Measurements from ENCODE around the gene DCBLD2.

Gene DCBLD2

DNA sequence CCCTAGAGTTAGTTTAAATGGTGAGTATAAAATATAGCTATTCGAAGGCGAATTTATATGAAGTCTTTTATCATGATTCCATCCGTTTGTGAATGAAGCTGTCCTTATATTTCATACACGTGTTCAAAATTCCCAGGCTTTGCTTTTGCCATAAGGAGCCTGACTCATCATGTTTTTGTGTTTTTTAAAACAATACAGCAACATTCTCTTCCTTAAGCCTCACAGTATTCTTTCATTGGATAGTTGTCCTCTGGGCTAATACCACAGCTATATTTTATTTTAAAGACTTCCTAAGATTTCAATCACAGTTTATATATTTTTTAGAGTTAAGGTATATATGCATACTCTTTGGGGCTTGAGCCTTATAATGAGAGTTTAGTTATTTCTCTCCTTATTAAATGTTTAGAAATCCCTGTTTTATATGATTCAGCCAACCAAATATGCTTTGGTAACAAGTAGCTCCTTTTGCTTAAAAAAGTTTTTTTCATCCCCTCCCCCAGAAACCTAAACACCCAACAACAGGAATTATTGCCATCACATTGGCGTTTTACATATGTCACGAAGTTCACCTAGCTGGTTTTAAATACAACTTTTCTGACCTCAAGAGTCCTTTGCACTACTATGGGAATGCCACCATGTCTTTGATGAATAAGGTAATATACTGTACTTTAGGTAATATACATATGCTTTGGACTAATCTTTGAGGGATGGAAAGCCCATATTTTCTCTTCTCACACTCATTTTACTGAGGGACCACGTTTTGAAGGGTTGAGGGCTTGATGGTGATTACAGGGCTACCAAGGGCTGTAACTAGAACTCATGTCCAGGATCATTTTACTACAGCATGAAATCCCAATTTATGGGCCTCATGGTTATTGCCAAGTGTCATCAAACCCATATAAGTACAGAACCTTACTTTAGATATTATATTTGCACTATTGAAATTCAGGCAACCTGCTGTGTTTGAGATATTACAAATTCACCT lies 109.9 kb downstream of the DCBLD2 start:
- no peak for DNase-seq

DNA sequence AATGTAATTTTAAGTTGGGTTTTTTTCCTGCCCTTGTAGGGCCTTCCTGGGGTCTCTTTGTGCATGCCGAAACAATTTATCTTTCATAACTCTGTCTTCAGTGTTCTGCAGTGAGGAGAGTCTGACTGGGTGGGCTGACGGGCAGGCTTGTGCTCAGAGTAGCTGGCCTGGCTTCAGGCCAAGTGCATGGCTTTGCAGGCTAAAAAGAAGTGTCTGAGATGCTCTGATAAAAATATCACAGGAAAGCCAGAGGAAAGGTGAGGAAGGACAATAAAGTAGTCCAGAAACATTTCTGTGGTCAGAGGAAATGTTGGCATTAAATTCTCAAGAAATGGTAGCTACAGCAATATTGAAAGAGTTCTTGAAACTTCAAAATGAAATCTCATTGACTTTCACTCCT lies 112.8 kb downstream of the DCBLD2 start:
- no peak for DNase-seq

DNA sequence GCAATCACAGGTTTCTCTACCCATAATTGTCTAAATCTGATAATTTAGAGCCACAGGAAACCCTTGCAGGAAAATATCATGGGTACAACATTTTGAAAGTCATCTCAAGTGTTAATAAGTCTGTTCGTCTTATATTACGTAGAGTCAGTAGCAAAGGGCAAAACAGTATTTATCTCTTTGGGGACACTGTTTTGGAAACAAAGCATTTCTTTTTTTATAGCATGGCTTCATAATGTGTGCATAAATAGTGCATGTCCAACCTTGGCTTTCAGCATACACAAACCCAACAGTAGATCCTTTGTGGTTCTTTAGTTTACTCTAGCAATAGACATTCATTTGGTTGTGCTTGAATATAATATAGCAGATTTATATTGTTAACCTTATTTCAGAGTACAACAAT lies 114.3 kb downstream of the DCBLD2 start:
- no peak for DNase-seq

DNA sequence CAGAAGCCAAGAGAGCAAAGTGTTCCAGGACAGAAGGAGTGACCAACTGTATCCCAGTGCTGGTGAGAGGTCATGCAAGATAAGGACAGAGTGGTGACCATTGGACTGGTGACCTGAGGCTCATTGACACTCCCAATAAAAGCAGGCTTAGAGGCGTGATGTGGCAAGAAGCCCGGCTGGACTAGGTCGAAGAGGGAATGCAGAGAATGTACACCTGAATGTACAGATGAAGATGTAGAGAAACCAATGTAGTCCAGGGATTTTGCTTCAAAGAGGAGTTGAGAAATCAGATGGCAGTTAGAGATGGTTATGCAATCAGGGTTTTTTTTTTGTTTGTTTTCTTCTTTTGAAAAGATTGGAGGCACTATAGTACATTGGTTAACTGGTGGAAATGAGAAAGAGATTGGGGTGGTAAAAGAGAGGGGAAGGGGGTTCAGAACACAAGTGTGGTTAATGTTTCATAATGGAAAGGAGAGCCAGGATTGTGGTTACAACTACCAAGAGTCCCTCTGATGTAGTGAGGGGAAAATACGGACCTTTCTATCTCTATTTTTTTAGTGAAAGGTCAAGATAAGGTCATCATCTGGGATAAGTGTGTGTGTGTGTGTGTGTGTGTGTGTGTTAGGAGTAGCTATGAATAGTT lies 115.0 kb downstream of the DCBLD2 start:
- DNase-seq = no peak

DNA sequence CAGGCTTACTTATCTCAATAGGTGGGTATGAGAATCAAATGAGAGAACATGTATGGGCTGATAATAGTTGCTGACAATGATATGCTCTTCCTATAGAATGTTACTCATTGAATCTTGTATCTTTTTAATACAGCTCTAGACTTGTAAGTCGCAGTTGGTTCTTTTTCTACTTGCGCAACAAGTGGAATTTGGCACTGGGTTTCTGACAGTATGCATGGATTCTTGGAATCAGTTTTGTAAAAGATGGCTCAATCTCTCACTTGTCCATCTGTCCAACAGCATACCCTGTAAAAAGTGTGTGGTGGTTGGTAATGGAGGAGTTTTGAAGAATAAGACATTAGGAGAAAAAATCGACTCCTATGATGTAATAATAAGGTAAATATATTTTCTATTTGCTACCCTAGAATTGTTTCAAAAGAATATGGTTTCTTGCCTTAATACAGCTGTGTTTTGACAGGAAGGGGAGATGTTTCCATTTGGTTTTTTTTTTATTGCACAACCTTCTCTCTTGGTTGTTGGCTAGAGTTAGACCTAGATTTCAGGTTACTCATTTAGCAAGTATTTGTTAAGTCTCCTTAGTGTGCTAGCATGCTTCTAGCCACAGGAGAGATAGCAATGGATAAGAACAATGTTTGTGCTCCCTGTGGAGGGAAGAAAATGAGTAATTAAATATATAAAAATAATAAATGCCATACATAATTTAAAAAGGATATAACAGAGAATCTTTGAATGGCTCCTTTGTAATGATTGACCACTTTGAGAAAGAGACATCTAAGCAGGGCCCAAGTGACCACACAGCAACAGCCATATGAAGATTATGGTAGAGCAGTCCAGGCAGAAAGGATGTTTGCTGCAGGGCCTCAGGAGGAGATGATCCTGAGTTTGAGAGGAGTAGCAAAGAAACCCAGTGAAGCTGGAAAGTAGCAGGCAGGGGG lies 116.6 kb downstream of the DCBLD2 start:
- no peak for DNase-seq

DNA sequence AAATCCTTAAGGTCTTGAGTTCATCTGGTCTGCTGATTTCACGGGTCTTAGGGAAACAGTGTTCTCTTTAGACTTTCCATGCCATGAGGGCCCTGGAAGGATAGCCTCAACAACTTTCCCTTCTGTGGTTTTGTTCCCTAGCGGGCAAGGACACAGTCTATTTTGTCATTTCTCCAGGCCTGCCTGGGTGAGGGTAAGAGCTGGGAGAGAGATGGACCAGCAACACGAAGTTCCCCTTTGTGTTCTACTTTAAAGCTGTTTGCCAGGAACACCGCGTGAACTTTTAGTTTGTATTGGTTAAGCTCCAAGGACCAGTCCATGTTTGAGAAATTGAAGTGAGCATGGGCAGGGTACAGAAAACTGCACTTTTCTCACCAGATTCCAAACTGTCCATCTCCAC lies 117.5 kb downstream of the DCBLD2 start:
- DNase-seq = no peak

DNA sequence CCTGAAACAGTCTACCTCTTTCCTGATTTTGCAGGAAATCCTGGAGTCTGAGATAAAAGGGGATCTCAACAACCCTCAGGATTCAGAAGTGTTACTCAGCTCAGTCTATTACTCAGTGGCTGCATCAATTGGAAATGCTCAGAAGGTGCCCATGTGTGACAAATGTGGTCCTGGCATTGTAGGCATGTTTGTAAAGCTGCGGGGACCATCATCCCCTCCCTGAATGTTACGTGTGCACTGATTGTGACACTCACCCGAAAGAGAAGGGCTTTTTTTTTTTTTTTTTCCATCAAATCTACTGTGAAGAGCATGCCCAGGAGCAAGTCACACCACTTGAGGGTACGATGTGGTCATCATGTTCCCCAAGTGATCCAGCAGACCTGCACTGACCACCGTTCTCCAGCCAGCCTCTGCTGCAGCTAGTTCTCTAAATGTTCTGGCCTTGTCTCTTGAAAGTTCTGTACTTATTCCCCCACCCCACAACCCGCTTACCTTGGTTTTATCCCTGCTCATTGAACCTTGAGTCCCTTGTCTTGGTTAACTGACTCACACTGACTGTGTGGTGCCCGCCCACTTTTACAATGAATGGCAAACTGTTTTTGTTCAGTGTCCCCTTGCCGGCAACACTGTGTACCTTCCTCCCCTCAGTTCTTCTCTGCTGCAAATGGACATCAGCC lies 118.5 kb downstream of the DCBLD2 start:
- no peak for DNase-seq

DNA sequence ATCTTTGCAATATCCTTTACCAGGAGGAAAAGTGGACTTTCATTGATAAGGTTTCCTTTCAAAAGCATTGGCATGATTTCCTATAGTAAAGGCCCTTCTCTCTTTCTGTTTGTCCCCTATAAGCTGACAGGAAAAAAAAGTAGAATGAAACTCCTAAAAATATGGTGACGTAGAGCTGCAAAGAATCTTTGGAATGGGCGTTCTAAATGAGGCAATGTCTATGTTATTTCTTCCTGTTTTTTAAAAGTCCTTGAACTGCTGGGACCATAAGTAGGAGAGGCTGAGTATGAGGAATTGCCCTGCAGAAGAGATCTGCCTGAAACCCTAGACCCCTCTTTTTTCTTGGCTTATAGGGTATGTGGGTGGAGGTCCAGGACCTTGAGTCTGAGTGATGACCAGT lies 121.2 kb downstream of the DCBLD2 start:
- DNase-seq = no peak

DNA sequence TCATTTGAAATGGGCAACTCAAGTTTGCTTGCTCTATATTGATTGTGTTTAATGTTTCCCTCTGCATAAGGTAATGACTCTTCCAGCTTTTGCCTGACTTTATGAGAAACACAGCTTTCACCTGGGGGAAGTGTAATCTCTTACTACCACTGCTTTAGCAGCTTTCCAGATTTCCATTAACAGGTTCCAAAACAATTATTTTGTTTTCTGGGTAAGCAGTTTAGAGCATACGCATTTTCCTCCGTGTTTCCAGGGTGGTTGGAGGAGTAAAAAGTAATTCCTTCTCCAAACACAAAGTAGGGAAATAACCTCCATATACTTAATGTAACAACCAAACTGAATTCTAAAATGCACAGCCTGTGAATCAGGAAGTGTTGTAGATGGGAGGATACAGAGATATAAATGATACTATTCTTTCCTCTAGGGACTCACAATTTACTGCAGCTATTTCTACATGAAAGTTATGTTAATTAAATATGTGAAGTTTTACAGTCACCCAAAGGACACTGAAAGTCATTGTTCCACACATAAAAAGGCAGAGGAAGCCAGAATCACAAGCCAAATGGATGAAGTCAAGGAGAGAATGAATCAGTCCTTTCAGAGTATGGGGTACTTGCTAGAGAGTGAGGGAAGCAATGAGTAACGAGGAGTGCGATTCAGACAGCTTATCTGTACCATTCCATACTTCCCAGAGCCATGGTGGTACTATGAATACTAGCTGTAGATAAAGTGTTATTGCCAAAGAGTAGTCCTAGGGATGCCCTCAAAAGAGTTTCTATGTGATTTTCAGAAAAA lies 121.8 kb downstream of the DCBLD2 start:
- DNase-seq = peak in 1 of 2 donors; percentile 88

DNA sequence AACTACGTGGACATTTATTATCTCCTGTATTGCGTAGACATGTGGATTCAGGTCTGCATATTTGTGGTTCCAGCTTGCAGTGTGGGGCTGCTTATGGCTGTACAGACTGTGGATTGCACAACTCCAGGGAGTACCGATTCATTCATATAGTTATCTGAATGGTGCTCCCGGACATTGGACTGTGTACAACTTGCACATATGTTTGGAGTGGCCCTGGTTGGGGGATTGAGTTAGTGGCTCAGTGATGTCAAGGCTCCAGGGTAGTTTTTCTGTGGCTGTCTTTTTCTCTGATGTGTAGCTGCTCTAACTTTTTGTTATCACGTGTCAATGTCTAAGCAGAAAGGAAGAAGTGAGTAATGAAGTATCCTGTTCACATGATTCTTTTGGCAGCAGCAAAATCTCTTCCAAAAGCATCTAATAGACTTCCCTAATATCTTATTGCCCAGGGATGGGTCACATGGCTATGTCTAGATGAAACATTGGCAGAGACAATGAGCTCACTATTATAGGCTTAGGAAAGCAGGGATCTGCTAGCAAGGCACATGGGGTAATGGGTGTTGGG lies 122.6 kb downstream of the DCBLD2 start:
- no peak for DNase-seq

DNA sequence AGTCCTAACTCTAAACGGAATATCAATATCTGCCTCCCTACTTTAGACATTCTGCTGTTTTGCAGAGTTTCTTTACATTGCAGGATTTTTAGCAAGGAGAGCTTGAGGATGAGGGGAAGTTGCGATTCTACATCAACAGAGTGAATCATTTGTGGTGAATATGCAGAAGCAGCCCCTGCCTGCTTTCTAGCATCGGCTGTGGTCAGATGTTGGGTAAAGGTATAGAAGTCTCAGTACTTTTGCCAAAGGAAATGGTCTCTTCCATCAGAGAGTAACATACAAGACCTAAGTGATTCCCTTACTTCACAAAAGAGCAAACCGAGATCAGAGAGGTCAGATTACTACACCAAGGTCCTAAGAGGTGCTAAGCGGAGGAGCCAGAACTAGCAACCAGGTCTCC lies 123.1 kb downstream of the DCBLD2 start:
- DNase-seq = no peak

DNA sequence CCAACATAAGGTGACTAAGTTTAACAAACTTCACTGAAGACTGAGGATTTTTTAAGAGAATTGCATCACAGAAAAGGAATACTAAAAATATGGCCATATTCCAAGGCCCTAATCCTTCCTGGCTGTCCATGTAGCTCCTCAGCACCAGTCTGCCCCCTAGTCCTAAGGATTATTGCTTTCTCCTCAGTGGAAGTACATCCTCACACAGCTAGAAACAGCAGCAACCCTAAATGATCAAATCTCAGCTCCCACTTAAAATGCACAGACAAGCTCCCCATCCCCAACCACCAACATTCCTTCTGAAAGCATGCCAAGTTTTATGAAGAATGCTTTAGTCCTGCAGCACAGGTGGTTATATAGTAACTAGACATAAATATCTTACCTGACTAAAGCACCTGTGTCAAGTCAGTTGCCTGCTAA lies 123.7 kb downstream of the DCBLD2 start:
- no peak for DNase-seq

DNA sequence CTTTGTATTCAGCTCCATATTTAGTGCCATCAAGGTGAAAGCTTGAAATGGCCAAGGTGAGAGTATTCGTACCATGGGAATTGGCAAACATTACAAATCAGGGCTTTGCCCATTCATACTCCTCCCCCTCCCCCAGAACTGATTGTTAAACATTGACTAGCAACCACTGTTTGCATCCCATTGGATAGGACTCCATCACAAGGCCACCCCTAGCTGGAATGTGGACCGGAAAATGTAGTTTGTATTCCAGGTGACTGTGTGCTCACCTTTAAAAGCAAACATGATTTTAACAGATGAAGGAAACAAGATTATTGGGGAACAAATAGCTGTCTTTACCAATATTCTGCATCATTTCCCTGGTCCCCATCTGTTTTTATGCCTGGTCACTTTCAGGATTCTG lies 124.2 kb downstream of the DCBLD2 start:
- DNase-seq = no peak

DNA sequence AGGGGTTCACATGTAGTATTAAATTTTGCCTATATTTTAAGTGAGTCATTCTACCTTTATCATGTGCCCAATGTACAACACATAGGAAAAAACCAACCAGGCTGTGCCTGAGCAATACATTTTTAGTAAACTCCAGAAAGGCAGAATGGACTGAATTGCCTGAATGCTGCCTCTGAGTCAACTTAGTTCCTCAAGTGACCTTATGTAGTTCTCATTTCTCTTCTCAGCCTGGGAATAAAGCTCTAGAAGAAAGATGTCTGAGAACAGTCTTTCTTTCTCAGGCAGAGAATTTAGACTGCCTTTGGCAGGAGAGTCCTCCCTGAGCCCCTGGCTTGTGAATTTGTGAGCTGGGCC lies 125.4 kb downstream of the DCBLD2 start:
- no peak for DNase-seq

DNA sequence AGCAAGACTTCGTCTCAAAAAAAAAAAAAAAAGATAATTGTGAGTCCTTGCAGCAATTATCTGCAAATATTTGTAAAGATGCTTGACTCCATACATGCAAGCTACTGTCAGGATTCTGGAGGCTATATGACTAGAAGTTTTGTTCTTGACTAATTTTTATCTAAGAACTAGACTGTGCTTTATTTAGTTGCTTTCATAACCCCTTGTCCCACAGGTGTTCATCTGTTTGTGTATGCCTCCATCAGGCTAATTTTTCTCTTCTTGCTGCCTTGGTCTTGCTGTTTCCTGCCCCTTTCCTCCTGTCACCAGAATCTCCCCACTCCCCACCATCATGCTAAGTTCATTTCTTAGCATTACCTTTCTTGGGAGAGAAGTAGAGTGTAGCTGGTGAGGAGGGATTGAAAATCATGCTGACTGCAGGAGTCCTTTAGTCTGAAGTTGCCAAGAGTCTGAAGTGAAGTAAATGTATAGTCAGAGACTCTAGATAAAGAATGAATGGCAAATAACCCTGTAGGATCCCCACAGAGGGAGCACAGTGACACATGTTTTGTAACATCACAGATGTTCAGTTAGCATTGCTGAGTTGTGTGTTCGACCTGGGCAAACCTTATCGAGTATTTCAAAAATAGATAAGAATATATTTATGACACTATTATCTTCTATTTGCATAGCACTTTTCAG lies 125.9 kb downstream of the DCBLD2 start:
- DNase-seq = no peak

DNA sequence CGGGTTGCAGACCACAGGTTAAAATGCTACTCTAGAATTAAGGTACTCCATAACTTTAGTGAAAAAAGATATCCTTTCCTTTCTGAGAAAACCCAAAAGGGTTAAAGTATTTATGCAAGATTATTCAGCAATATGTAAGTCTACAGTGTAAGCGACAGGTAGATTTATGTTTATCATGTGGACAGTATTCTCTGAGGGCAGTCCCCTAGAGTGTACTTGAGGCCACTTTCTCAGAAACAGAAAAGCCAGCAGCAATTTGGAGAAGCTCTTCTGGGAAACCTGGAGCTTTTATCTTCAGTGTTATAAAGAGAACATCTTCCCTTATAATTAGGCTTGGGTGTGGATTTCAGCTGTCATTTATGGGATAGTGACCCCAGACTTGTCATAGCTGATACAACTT lies 129.5 kb downstream of the DCBLD2 start:
- no peak for DNase-seq

DNA sequence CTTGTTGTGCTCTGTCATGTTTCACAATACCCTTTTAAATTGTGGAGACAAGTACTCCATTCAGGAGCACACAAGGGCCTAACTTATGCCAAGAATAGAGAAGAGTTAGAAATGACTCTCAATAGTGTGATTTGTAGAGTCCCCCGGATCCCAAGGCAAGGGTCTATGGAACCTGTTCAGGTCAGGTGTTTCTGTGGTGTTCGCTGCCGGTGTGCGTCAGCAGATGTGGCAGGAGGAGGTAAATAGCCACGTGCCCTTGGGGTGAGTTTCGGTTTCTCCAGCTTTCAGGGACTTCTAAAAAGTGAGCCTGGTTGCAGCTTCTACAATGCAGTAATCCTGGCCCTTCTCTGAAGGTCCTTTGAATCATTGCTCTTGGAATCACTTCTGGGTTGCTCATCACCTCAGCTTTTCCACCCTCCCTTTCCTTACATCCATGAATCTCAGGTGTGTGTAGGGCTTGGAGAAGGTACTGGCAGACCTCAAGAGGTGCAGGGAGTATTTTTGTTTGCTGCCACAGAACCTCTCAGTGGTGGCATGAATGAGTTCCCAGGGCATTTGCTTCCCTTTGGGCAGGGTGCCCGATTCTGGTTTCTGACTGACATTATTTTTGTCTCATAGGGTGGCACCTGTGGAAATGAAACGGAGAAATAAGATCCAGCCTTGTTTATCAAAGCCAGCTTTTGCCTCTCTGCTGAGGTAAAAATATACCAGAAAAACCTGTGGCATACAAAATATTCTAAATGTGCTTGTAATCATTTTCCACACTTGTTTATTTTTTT lies 131.0 kb downstream of the DCBLD2 start:
- DNase-seq = peak; percentile 23 to 87

DNA sequence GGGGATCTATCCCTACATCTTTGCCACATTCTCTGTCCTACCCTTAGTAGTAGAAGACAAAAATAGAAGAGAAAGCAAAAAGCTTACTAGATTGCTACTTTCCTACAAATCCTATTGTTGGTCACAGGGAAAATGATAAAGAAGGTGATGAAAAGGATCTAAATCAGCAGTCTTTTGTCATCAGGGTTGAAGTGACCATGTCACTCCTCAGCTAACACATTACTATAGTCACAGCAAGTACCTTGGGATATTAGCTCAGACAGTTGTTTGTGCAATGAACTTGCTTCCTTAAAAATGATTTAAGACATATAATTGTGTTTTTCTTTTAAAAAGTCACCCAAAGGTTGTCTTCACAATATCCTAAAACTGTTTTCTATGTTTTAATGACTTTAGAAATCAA lies 132.0 kb downstream of the DCBLD2 start:
- DNase-seq = no peak

DNA sequence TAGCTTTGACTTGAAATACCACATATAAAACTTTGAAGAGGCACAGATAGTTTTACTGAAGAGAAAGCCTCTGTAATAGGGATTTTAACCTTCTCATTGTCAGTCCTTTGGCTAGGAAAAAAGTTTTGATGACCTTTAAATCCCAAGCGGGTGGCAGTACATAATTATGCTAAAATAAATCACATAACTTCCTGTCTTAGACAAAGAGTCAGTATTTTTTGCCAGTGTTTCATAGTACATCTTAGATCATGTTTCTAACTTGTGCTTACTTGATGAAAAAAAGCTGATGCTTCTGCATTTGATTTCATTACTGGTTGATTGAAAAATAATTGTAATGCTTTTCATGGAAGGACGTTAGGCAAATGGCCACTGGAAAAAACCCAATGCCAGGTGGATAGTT lies 132.5 kb downstream of the DCBLD2 start:
- no peak for DNase-seq

DNA sequence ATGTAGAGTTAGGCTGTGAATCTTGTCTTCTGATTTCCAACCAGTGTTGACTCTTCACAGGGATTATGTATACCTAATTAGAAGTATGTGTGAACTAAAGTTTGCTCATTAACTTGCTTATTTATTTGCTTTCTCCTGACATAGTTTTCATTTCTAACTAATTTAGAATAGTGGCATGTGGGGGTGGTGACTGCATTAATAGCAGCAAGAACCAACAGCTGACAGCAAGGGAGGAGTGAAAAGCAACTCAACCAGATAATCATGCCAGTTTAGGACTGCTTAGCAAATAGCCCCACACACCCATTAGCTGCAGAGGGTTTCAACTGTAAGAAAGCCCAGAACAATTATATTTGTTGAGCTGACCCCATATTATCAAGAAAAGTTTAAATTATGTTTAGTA lies 134.6 kb downstream of the DCBLD2 start:
- DNase-seq = no peak
